Kidney (tissue), 14 donors: ENCODE data around the gene CLMP. TPM values are rescaled to one million over a fixed set of nuclear protein-coding genes. Genes with fewer than 3 reads are reported as not detected.

ENCODE experiments used
- DNase-seq, 5 donors: peaks; one replicate each; pipeline ENCODE4 v3.0.0-alpha.2; 2013 to 2020
- FAIRE-seq: peaks from 2 replicates; lab custom pipeline; 2012; peaks lifted over from hg19 to GRCh38; lab: Jason Lieb, UNC
- H3K27ac ChIP-seq, 2 donors: one replicate each; pipeline ENCODE4 v1.7.0; 2013; ENCODE audit warnings: low read depth in 2 of 2, low read length in 2 of 2, inconsistent platforms in 1 of 2
- H3K27me3 ChIP-seq: one replicate; pipeline ENCODE4 v1.7.1; 2013; ENCODE audit warnings: low read length, inconsistent platforms; ENCODE audit not compliant: control insufficient read depth, insufficient read depth
- H3K36me3 ChIP-seq, 3 donors: one replicate each; pipeline versions ENCODE4 v1.7.0 to v1.7.1; 2013; ENCODE audit warnings: low read length in 3 of 3, control low read depth in 1 of 3, inconsistent platforms in 1 of 3; ENCODE audit not compliant: insufficient read depth in 3 of 3, control insufficient read depth in 2 of 3
- H3K4me1 ChIP-seq, 3 donors: one replicate each; pipeline versions ENCODE4 v1.7.0 to v1.7.1; 2013; ENCODE audit warnings: low read length in 3 of 3, inconsistent platforms in 1 of 3, low read depth in 1 of 3; ENCODE audit not compliant: control insufficient read depth in 2 of 3, insufficient read depth in 2 of 3
- H3K4me3 ChIP-seq, 3 donors: one replicate each; pipeline versions ENCODE4 v1.7.0 to v1.8.1; 2013; ENCODE audit warnings: low read length in 3 of 3, control low read depth in 1 of 3, inconsistent platforms in 1 of 3
- H3K9ac ChIP-seq, 3 donors: one replicate each; pipeline versions ENCODE4 v1.7.0 to v1.7.1; 2013; ENCODE audit warnings: low read length in 3 of 3, control low read depth in 1 of 3, inconsistent platforms in 1 of 3
- H3K9me3 ChIP-seq, 3 donors: one replicate each; pipeline versions ENCODE4 v1.7.0 to v1.7.1; 2013; ENCODE audit warnings: low read length in 3 of 3, control low read depth in 1 of 3, inconsistent platforms in 1 of 3; ENCODE audit not compliant: control insufficient read depth in 2 of 3, insufficient read depth in 1 of 3
- CTCF ChIP-seq: IDR thresholded peaks from 3 replicates; pipeline ENCODE4 v1.5.1; 2012; ENCODE audit warnings: mild to moderate bottlenecking, moderate library complexity, borderline replicate concordance; ENCODE audit not compliant: insufficient read depth; ENCODE audit errors: extremely low read depth
- intact Hi-C: fragments of 100-400 bp; cut with DNase I; formaldehyde crosslinking; loops from one replicate; pipeline ENCODE4 v1.11.1; 2022
- polyA plus RNA-seq: library from polyadenylated mRNA; stranded (reverse); fragments of 350-450 nt; fragmentation: Illumina TruSeq; extraction: RNeasy Lipid Tissue Mini Kit (QIAGEN cat#74804); gene quantifications from one replicate; pipeline ENCODE4 v1.2.3, GENCODE V29; 2014; ENCODE audit warnings: low read depth, low replicate concordance; ENCODE audit not compliant: insufficient read depth
- total RNA-seq: library from RNA; stranded (reverse); fragmentation: NEBNext Ultra II Directional; extraction: Animal tissue kit (Norgen Biotek cat#: 25700); gene quantifications from one replicate; pipeline ENCODE4 v1.2.1, GENCODE V29; 2021
- donor health status: control.
- donor health status: control.
- donor health status: control.
- donor health status: control.
- donor health status: control.
- donor health status: DM: yes; HTN: yes; CAD: no.
- donor health status: Normal renal cell carcinoma (clear cell type).

CLMP gene
- total and polyA plus RNA-seq, 2 donors from 2014 or later, result 1.2 to 6.8 TPM

- no peak for TF ChIP-seq CTCF
- no peak for DNase-seq
- Histone ChIP-seq H3K4me1 (peaks cover 0 to 6% (median 2%) of the 10 kb centered on the region in 3 donors), H3K27ac (no peak overlapping the region), H3K36me3 (no peaks in the 10 kb centered on the region), H3K4me3 (no peak overlapping the region), H3K27me3 (no peaks in the 10 kb centered on the region), H3K9me3 (no peaks in the 10 kb centered on the region), H3K9ac (no peak overlapping the region)
- intact Hi-C loops, result no loop called here
- FAIRE-seq, result no peak
Observed at GRCh38 chr11:123200264-123200663, 5.2 kb upstream of the CLMP start.

DNA sequence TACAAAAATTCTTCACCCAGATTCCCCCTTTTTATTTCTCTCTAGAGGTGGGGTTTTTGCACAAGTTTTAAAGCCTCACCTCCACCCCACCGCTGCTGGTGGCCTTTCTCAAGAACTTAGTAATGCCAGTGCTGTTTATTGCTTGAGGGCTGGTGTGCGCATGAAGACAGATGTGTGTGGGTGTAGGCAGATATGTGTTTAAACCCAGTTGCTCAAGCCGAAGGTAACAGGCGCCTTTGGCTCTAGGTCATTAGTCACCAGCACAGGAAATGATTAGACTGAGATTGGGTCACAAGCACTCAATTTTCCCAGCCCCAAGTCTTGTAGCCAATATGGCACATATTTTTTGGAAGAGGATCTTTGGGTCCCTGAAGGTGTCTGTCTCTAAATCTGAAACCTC is 2.7 kb upstream of the CLMP start:
- no peak overlapping the region for H3K4me3 ChIP-seq
- no peak for DNase-seq
- H3K36me3 ChIP-seq, result no peaks in the 10 kb centered on the region
- H3K9me3 ChIP-seq, result no peaks in the 10 kb centered on the region
- H3K9ac ChIP-seq, result no peak overlapping the region
- TF ChIP-seq CTCF, result no peak
- no peak overlapping the region for H3K27ac ChIP-seq
- intact Hi-C loops, result no loop called here
- no peaks in the 10 kb centered on the region for H3K27me3 ChIP-seq
- no peak for FAIRE-seq
- peaks cover 0 to 8% (median 0%) of the 10 kb centered on the region in 3 donors for H3K4me1 ChIP-seq

DNA sequence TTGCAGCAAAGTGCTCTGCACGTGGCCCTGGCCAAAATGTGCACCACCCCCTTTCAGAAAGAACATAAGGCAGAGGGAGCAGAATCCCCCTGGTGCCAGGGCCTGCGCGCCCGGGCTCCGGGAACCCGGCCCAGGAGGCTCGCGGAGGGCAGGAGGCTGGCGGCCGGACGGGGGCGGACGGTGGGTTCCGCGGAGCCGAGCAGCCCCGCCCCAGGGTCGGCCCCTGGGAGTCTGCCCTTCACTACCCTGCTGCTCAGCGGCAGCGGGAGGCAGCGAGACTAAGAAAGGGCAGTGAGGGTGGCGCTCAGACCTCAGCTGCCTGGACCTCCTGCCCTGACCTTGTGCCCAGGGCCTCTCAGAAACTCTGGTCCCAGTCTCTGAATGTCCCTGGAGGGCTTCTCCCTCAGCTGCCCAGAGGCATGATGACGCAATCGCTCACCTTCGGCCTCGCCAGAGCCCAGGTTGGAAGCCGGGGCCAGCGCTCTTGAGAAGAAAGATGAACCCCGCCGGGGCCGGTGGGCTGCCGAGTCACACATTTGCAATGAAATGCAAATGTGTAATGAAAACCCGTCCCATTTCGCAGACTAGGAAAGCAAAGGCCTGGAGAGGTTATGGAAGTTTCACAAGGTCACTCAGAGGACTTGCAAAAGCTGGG is 1.1 kb upstream of the CLMP start:
- peak in 1 of 5 donors; percentile 18 for DNase-seq
- Histone ChIP-seq H3K4me3 (no peak overlapping the region), H3K27ac (no peak overlapping the region), H3K27me3 (no peaks in the 10 kb centered on the region), H3K9ac (no peak overlapping the region), H3K9me3 (no peaks in the 10 kb centered on the region), H3K4me1 (peaks cover 0 to 8% (median 0%) of the 10 kb centered on the region in 3 donors), H3K36me3 (no peaks in the 10 kb centered on the region)
- intact Hi-C loops, result no loop called here
- no peak for FAIRE-seq
- no peak for TF ChIP-seq CTCF
